Activated naive CD8-positive, alpha-beta T cell treated with anti-CD3 and anti-CD28 coated beads, Interleukin-2, amount 50 U/mL, for 24 hours (primary cell): ENCODE measurements around the gene B4GALNT2.
"Not testable (repeated sequence)": the region's sequence is repeated elsewhere in the genome, so short reads cannot be mapped to it uniquely, and the experiment has no call there.

Experiments
- ATAC-seq: fragments of 150-1000 bp; cut with Tn5 transposase; one replicate; pipeline ENCODE4 v1.10.0; 2021
- DNase-seq: peaks from one replicate; pipeline ENCODE4 v3.0.0; 2021
- H3K27ac Mint-ChIP-seq: one replicate; pipeline ENCODE4 v1.8.0; 2021; ENCODE audit warnings: mild to moderate bottlenecking, mixed read lengths
- H3K27me3 Mint-ChIP-seq: one replicate; pipeline ENCODE4 v1.8.0; 2021; ENCODE audit warnings: mixed read lengths
- H3K36me3 Mint-ChIP-seq: one replicate; pipeline ENCODE4 v1.8.0; 2021; ENCODE audit warnings: low read depth, mixed read lengths
- H3K4me1 Mint-ChIP-seq: one replicate; pipeline ENCODE4 v1.8.0; 2021; ENCODE audit warnings: mixed read lengths
- H3K4me3 Mint-ChIP-seq: one replicate; pipeline ENCODE4 v1.8.0; 2021; ENCODE audit warnings: mild to moderate bottlenecking, moderate library complexity, mixed read lengths
- H3K9me3 Mint-ChIP-seq: one replicate; pipeline ENCODE4 v1.8.0; 2021; ENCODE audit warnings: mixed read lengths

The B4GALNT2 gene

DNA sequence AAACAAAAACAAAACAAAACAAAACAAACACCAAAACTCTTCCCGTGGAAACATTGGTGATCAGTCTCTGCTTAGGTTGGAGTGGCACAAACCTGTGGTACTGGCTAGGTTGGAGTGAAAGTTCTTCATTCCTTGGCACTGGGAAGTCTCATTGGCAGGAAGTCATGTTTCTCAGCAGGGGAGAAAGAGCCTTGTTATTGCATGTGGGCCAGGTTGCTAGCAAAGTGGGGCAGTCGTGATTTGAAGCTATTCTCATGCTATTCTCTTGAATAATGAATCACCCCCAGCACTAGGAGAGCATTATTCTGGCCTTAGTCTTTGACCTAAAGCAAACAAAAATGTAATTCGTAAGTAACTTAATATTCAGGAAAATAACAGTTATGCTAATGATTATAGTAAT, 24.3 kb upstream of the B4GALNT2 start:
- Mint-ChIP-seq H3K27me3 (peaks cover 15% of the 10 kb centered on the region), H3K4me1 (no peaks in the 10 kb centered on the region), H3K27ac (no peak overlapping the region), H3K9me3 (no peaks in the 10 kb centered on the region), H3K36me3 (no peaks in the 10 kb centered on the region), H3K4me3 (no peak overlapping the region)
- ATAC-seq (no peak), DNase-seq (no peak)

DNA sequence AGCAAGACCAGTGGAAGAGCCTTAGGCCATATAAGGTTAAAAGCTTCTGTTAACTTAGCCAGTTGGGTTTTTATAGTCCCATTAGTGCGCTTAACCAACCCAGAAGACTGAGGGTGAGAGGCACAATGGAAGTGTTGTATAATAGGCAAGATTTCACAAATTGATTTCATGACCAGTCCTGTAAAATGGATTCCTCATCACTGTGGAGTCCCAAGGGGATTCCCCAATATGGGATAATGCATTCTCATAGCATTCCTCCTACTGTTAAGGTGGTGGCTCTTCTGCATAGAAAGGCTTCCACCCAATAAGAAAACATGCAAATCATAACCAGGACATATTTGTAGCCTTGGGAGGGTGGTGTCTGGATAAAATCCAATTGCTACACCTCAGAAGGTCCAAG, 22.1 kb upstream of the B4GALNT2 start:
- Mint-ChIP-seq H3K4me3 (no peak overlapping the region), H3K36me3 (no peaks in the 10 kb centered on the region), H3K27me3 (peaks cover 19% of the 10 kb centered on the region), H3K27ac (no peak overlapping the region), H3K9me3 (no peaks in the 10 kb centered on the region), H3K4me1 (no peaks in the 10 kb centered on the region)
- ATAC-seq (no peak), DNase-seq (no peak)

DNA sequence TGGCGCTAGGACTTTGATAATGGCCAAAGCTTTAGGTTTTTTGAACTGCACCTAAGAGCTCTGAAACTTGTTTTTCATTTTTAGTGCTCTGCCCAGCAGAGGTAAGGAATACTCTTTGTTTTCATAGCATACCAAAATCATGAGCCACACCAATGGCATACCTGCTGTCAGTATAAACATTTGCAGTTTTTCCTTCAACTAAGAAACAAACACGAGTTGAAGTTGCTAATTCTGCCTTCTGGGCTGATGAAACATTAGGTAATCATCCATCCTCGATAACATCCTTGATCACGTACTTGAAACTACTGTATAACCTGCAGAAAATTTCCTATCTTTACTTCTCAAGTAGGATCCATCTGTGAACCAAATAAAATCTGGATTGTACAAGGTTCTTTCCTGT, 20.6 kb upstream of the B4GALNT2 start:
- ATAC-seq (no peak), DNase-seq (no peak)
- H3K4me1 Mint-ChIP-seq = no peaks in the 10 kb centered on the region
- no peaks in the 10 kb centered on the region for H3K9me3 Mint-ChIP-seq
- H3K27ac Mint-ChIP-seq = no peak overlapping the region
- no peak overlapping the region for H3K4me3 Mint-ChIP-seq
- no peaks in the 10 kb centered on the region for H3K36me3 Mint-ChIP-seq
- H3K27me3 Mint-ChIP-seq = peaks cover 19% of the 10 kb centered on the region

DNA sequence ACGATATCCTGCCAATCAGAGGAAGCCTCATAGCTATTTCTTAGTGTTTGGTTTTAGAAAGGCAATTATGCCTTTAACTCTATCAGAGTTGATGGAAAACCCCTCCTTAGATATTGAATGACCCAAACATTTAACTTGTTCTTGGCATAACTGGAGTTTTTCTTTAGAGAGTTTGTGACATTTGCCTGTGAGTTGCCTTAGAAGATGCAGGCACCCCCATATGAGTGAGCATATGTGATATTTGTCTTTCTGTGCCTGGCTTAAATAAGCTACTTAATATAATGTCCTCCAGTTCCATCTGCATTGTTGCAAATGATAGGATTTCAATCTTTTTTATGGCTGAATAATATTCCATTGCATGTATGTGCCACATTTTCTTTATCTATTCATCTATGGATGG, 19.6 kb upstream of the B4GALNT2 start:
- no peaks in the 10 kb centered on the region for H3K36me3 Mint-ChIP-seq
- no peak for DNase-seq

DNA sequence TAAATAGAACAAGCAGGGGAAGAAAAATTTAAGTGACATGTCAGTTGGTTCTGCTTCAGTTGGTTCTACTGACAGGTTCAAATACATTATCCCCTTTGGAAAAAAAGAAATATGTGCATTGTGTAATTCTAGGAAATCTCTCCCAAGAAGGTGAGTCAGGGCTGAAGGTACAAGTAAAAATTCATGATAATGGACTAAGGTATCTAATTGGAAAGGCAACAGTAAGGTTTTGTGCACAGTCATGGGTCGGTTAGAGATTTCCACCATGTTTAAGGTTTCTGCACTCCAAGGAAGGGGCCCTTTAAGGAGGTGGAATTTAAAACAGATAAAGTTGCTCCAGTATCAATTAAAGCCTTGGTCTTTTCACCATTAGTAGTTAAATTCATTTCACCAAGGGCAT, 17.9 kb upstream of the B4GALNT2 start:
- Mint-ChIP-seq H3K27ac (no peak overlapping the region), H3K36me3 (no peaks in the 10 kb centered on the region), H3K27me3 (peaks cover 29% of the 10 kb centered on the region), H3K4me3 (no peak overlapping the region), H3K4me1 (no peaks in the 10 kb centered on the region), H3K9me3 (no peaks in the 10 kb centered on the region)
- DNase-seq = no peak
- ATAC-seq = no peak

More for the DNA sequence above, 19.6 kb upstream of the B4GALNT2 start:
- Mint-ChIP-seq H3K4me3 (no peak overlapping the region), H3K27me3 (peaks cover 22% of the 10 kb centered on the region), H3K4me1 (no peaks in the 10 kb centered on the region), H3K9me3 (no peaks in the 10 kb centered on the region), H3K27ac (no peak overlapping the region)
- no peak for ATAC-seq

DNA sequence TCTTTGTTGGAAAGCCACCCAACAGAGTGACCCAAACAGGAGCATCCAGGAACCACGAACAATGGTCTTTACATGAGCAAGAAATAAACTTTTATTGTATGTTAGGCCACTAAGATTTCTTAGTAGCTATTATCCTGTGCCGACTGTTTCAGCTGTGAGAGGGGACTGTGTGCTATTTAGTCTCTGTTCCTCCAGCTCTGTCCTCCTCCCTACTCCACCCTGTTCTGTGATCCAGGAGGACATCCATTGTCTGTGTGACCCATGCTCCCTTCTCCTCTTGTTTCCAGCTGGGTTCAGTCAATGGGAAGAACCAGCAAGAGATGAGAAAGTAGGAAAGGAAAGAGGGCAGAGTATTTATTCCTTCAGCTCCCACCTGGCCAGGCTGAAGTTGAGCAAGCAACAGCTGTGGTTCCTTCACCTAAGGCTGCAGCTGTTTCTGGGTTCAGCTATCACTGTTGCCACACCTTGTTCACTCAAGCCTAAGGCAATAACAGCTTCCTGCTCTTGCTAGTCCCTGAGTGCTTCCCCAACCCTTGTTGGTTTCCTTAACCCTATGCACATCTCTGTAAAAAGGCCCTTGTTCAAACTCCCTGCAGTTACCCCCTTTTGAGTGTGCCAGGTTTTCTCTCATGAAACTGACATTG, 14.9 kb upstream of the B4GALNT2 start:
- ATAC-seq = no peak
- Mint-ChIP-seq H3K9me3 (no peaks in the 10 kb centered on the region), H3K27ac (no peak overlapping the region), H3K27me3 (peaks cover 41% of the 10 kb centered on the region), H3K36me3 (no peaks in the 10 kb centered on the region), H3K4me1 (no peaks in the 10 kb centered on the region), H3K4me3 (no peak overlapping the region)
- no peak for DNase-seq

DNA sequence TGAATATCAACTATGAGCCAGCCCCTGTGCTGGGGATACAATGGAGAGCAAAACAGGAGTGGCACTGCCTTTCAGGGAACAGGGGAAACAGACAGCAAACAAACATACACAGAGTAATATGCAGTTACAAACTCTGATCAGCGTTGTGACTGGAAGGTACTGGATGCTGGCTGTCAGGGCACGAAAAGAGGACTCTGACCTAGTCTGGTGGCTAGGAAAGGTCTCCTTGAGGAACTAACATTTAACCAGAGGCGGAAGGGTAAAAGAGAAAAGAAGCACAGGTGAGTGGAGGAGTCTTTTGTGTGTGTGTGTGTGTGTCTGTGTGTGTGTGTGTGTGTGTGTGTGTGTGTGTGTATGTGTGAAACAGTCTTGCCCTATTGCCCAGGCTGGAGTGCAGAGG, 12.4 kb upstream of the B4GALNT2 start:
- no peak for ATAC-seq
- Mint-ChIP-seq H3K27ac (no peak overlapping the region), H3K4me1 (no peaks in the 10 kb centered on the region), H3K9me3 (no peaks in the 10 kb centered on the region), H3K36me3 (no peaks in the 10 kb centered on the region), H3K27me3 (peaks cover 32% of the 10 kb centered on the region), H3K4me3 (no peak overlapping the region)
- DNase-seq = no peak

DNA sequence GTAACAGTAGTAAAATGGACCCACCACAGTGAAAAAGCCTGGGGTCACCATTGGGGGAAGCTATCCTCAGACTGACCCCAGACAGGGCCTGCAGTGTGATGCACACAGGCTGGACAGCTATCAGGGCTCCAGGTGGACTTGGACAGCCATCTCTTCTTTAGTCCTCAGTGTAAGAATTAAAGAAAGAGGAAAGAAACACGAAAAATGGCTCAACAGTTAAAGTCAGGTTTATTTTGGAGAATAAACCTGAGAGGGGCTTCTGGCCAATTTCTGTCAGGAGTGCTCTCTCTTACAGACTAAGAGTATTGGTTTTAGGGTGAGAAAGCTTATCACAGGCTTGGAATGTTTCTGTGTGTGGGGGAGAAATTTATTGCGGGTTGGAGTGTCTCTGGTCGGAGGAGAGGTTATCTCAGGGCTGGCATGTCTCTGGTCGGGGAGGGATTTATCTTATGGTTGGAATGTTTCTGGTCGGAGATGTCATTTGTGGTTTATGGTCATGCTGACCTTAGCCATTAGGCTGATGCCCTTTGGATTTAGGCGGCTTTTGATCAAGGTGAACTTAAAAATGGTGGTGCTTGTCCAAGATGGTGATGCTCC, 10.8 kb upstream of the B4GALNT2 start:
- Mint-ChIP-seq H3K9me3 (no peaks in the 10 kb centered on the region), H3K27me3 (peaks cover 27% of the 10 kb centered on the region), H3K36me3 (no peaks in the 10 kb centered on the region), H3K4me3 (no peak overlapping the region), H3K27ac (no peak overlapping the region), H3K4me1 (no peaks in the 10 kb centered on the region)
- DNase-seq = no peak
- no peak for ATAC-seq

DNA sequence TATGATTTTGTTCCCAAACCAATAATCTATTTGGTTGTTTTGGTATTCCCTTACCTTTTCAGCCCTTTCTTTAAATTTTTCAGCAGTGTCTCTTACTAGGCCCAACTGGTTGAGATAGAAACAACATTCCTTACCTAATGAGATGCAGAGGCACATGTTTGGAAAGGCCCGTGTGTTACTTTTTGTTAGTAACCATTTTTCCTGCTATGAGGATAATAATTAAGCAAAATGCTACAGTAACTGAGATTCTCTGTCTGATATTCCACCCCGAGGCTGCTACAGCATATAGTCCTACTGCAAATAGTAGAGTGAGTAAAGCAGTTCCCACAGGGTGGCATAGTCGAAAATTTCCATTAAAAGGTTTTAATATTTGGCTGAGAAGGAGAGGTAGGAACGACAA, 10.0 kb upstream of the B4GALNT2 start:
- Mint-ChIP-seq H3K9me3 (no peaks in the 10 kb centered on the region), H3K27ac (no peak overlapping the region), H3K36me3 (no peaks in the 10 kb centered on the region), H3K4me1 (no peaks in the 10 kb centered on the region), H3K27me3 (peaks cover 27% of the 10 kb centered on the region), H3K4me3 (no peak overlapping the region)
- no peak for ATAC-seq
- DNase-seq = no peak

DNA sequence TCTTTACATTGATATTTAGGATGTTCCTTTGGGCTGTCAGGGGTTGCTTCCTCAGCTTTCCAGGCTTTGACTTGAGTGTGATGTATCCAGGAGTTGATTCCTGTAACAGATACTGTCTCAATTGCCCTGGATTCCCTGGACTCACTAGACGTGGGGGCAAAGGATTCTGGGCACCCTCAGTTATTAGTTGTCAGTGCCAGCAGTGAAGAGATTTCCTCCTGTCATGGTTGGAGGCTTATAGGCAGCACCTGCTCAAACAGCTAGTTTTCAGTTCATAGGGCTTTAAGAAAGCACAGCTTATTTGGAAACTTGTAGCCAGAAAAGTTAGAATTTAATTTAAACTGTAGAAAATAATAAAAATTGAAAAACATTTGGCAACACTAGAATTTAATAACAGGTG, 9.5 kb upstream of the B4GALNT2 start:
- Mint-ChIP-seq H3K27ac (no peak overlapping the region), H3K27me3 (peaks cover 26% of the 10 kb centered on the region), H3K4me3 (no peak overlapping the region), H3K9me3 (no peaks in the 10 kb centered on the region), H3K36me3 (no peaks in the 10 kb centered on the region), H3K4me1 (no peaks in the 10 kb centered on the region)
- ATAC-seq (no peak), DNase-seq (no peak)

DNA sequence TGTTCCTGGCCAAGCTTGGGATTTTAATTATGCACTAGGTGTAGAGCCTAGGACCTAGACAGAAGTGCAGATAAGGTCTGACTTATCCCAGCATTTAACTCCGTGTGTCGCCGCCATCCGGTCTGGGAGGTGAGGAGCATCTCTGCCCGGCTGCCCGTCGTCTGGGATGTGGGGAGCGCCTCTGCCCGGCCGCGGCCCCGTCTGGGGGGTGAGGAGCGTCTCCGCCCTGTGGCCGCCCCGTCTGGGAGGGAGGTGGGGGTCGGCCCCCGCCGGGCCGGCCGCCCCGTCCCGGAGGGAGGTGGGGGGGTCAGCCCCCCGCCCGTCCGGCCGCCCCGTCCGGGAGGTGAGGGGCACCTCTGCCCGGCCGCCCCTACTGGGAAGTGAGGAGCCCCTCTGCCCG, 7.1 kb upstream of the B4GALNT2 start:
- ATAC-seq (no peak), DNase-seq (no peak)
- no peaks in the 10 kb centered on the region for H3K4me1 Mint-ChIP-seq
- no peak overlapping the region for H3K27ac Mint-ChIP-seq
- H3K36me3 Mint-ChIP-seq = no peaks in the 10 kb centered on the region
- H3K9me3 Mint-ChIP-seq = no peaks in the 10 kb centered on the region
- H3K4me3 Mint-ChIP-seq = no peak overlapping the region
- peaks cover 27% of the 10 kb centered on the region for H3K27me3 Mint-ChIP-seq

DNA sequence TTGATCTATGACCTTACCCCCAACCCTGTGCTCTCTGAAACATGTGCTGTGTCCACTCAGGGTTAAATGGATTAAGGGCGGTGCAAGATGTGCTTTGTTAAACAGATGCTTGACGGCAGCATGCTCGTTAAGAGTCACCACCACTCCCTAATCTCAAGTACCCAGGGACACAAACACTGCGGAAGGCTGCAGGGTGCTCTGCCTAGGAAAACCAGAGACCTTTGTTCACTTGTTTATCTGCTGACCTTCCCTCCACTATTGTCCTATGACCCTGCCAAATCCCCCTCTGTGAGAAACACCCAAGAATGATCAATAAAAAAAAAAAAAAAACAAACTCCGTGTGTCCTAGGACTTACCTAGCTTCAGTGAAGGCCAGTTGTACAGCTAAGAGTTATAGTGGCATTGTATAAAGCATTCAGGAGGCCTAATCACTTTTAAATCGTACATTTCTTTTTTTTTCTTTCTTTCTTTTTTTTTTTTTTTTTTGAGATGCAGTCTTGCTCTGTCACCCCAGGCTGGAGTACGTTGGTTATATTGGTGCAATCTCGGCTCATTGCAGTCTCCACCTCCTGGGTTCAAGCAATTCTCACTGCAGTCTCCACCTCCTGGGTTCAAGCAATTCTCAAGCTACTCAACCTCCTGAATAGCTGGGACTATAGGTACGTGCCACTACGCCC, 6.2 kb upstream of the B4GALNT2 start:
- H3K36me3 Mint-ChIP-seq, H3K9me3 Mint-ChIP-seq, H3K4me3 Mint-ChIP-seq, ATAC-seq, DNase-seq, H3K4me1 Mint-ChIP-seq, H3K27ac Mint-ChIP-seq: not testable (repeated sequence)
- peaks cover 34% of the 10 kb centered on the region for H3K27me3 Mint-ChIP-seq

DNA sequence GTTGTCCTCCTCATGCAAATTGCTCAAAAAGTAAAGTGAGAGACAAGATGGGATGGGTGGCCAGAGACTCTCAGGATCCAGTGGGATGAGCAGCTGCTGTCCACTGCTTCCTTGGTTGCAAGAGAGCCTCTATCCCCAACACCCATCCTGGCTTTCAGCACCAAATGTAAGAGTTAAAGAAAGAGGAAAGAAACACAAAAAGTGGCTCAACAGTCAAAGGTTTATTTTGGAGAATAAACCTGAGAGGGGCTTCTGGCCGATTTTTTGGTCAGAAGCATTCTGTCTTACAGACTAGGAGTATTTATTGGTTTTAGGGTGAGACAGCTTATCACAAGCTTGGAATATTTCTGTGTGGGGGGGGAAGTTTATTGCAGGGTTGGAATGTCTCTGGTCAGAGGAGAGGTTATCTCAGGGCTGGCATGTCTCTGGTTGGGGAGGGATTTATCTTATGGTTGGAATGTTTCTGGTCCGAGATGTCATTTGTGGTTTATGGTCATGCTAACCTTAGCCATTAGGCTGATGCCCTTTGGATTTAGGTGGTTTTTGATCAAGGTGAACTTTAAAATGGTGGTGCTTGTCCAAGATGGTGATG, 3.1 kb upstream of the B4GALNT2 start:
- H3K9me3 Mint-ChIP-seq, H3K36me3 Mint-ChIP-seq, H3K27ac Mint-ChIP-seq, H3K4me3 Mint-ChIP-seq, H3K4me1 Mint-ChIP-seq, ATAC-seq, DNase-seq: not testable (repeated sequence)
- peaks cover 51% of the 10 kb centered on the region for H3K27me3 Mint-ChIP-seq

DNA sequence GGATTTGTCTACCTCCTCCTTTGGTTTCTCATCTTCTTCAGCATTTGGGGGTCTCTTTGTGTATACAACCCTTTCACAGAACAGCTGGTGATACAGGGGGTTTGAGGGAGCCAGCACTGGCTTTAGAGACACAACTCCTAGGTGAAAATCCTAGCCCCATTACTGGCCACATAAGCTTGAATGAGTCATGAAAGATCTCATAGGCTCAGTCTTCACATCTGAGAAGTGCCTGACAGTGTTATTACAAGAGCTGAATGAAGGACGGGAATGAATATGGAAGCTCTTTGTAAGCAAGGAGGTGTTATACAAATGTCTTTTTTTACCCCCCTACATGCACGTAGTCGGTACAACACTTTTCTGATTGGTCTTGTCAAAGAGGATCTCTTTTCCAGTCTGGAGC, 1.7 kb upstream of the B4GALNT2 start:
- Mint-ChIP-seq H3K36me3 (no peaks in the 10 kb centered on the region), H3K4me1 (peaks cover 3% of the 10 kb centered on the region), H3K9me3 (no peaks in the 10 kb centered on the region), H3K4me3 (no peak overlapping the region), H3K27ac (no peak overlapping the region), H3K27me3 (peaks cover 56% of the 10 kb centered on the region)
- no peak for ATAC-seq
- DNase-seq = no peak

DNA sequence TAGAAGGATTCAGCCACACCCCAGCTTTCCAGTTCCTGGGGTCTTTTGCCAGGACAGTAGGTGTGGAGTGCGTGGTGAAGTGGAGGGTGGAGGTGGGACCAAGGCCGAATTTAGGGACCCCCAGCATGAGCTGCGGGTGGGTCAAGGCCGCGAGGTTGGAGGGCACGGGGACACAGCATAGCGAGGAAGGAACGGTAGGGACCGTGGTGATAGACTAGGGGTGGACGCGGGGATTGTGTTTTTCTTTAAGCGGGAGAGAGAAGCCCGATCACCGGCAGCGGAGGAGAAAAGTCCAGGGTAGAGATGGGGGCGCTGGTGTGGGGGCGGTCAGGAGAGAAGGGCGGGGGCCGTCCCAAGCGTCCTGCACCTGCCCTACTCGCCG, 261 bp upstream of the B4GALNT2 start:
- H3K27me3 Mint-ChIP-seq = peaks cover 56% of the 10 kb centered on the region
- peaks cover 3% of the 10 kb centered on the region for H3K4me1 Mint-ChIP-seq
- no peaks in the 10 kb centered on the region for H3K9me3 Mint-ChIP-seq
- no peak for DNase-seq
- H3K36me3 Mint-ChIP-seq = no peaks in the 10 kb centered on the region
- H3K4me3 Mint-ChIP-seq = peak overlapping the region; percentile 51
- H3K27ac Mint-ChIP-seq = no peak overlapping the region
- no peak for ATAC-seq
